DMS79 (cell line): Measurements from ENCODE around the gene MAP3K20.
"Not testable (repeated sequence)": the region's sequence is repeated elsewhere in the genome, so short reads cannot be mapped to it uniquely, and the experiment has no call there.

Experiments
- DNase-seq: peaks from one replicate; lab custom pipeline; 2025; lab: John Stamatoyannopoulos, UW

The MAP3K20 gene

GRCh38 chr2:173087214-173087581 is 11.6 kb downstream of the MAP3K20 start:
- no peak for DNase-seq

GRCh38 chr2:173087793-173088496 is 12.3 kb downstream of the MAP3K20 start:
- DNase-seq = no peak

GRCh38 chr2:173090276-173090877 is 14.7 kb downstream of the MAP3K20 start:
- no peak for DNase-seq

- DNase-seq = no peak
Observed at GRCh38 chr2:173090973-173091660, 15.5 kb downstream of the MAP3K20 start.

- DNase-seq = no peak
Observed at GRCh38 chr2:173091910-173092309, 16.3 kb downstream of the MAP3K20 start.

GRCh38 chr2:173092844-173093402 is 17.3 kb downstream of the MAP3K20 start:
- no peak for DNase-seq

GRCh38 chr2:173093617-173094016 is 18.0 kb downstream of the MAP3K20 start:
- not testable (repeated sequence) for DNase-seq

- no peak for DNase-seq
Observed at GRCh38 chr2:173094731-173095130, 19.1 kb downstream of the MAP3K20 start.

- no peak for DNase-seq
Observed at GRCh38 chr2:173095356-173095755, 19.7 kb downstream of the MAP3K20 start.

- DNase-seq = no peak
Observed at GRCh38 chr2:173099271-173099670, 23.6 kb downstream of the MAP3K20 start.

- DNase-seq = no peak
Observed at GRCh38 chr2:173099804-173100203, 24.2 kb downstream of the MAP3K20 start.

- no peak for DNase-seq
Observed at GRCh38 chr2:173101687-173102086, 26.0 kb downstream of the MAP3K20 start.

- DNase-seq = no peak
Observed at GRCh38 chr2:173104156-173104555, 28.5 kb downstream of the MAP3K20 start.

GRCh38 chr2:173106959-173107628 is 31.4 kb downstream of the MAP3K20 start:
- no peak for DNase-seq

GRCh38 chr2:173107629-173108022 is 32.0 kb downstream of the MAP3K20 start:
- no peak for DNase-seq

- DNase-seq = no peak
Observed at GRCh38 chr2:173109253-173110188, 33.9 kb downstream of the MAP3K20 start.

GRCh38 chr2:173117678-173118077 is 42.0 kb downstream of the MAP3K20 start:
- DNase-seq = no peak

GRCh38 chr2:173118395-173118794 is 42.7 kb downstream of the MAP3K20 start:
- DNase-seq = no peak

- peak; percentile 98 for DNase-seq
Observed at GRCh38 chr2:173119069-173119807, 43.6 kb downstream of the MAP3K20 start.

- DNase-seq = no peak
Observed at GRCh38 chr2:173119944-173120343, 44.3 kb downstream of the MAP3K20 start.

- DNase-seq = no peak
Observed at GRCh38 chr2:173122936-173123335, 47.3 kb downstream of the MAP3K20 start.
